Stromal cell of bone marrow (primary cell): ENCODE data around the gene EDN1.
A peak's percentile ranks its signal among the peaks of the same experiment; 100 is the strongest.
"Not testable (repeated sequence)": the region's sequence is repeated elsewhere in the genome, so short reads cannot be mapped to it uniquely, and the experiment has no call there.

ENCODE experiments used
- DNase-seq: peaks from one replicate; pipeline ENCODE4 v3.0.0-alpha.2; 2012; ENCODE audit warnings: low read depth

Gene EDN1

GRCh38 chr6:12327391-12327790, 37.2 kb downstream of the EDN1 start:
- DNase-seq, result no peak

GRCh38 chr6:12327988-12328387, 37.8 kb downstream of the EDN1 start:
- DNase-seq, result no peak

GRCh38 chr6:12328701-12329100, 38.5 kb downstream of the EDN1 start:
- no peak for DNase-seq

GRCh38 chr6:12331474-12331873, 41.3 kb downstream of the EDN1 start:
- DNase-seq, result no peak

GRCh38 chr6:12331951-12332749, 42.0 kb downstream of the EDN1 start:
- DNase-seq, result no peak

- DNase-seq, result not testable (repeated sequence)
These were observed 42.6 kb downstream of the EDN1 start for GRCh38 chr6:12332750-12333079.

- DNase-seq, result no peak
These were observed 43.0 kb downstream of the EDN1 start for GRCh38 chr6:12333128-12333527.

- no peak for DNase-seq
These were observed 44.5 kb downstream of the EDN1 start for GRCh38 chr6:12334526-12335130.

GRCh38 chr6:12335131-12335527, 45.0 kb downstream of the EDN1 start:
- DNase-seq, result no peak

GRCh38 chr6:12335717-12336116, 45.6 kb downstream of the EDN1 start:
- DNase-seq, result no peak

- DNase-seq, result no peak
These were observed 46.2 kb downstream of the EDN1 start for GRCh38 chr6:12336121-12336971.

- DNase-seq, result no peak
These were observed 48.9 kb downstream of the EDN1 start for GRCh38 chr6:12339022-12339421.

GRCh38 chr6:12339808-12340487, 49.8 kb downstream of the EDN1 start:
- DNase-seq, result no peak

GRCh38 chr6:12340488-12340818, 50.3 kb downstream of the EDN1 start:
- DNase-seq, result no peak

- DNase-seq, result no peak
These were observed 52.5 kb downstream of the EDN1 start for GRCh38 chr6:12342664-12343063.

GRCh38 chr6:12343122-12343439, 52.9 kb downstream of the EDN1 start:
- no peak for DNase-seq

- DNase-seq, result no peak
These were observed 53.4 kb downstream of the EDN1 start for GRCh38 chr6:12343440-12344162.

- no peak for DNase-seq
These were observed 54.1 kb downstream of the EDN1 start for GRCh38 chr6:12344296-12344695.

GRCh38 chr6:12344961-12345693, 55.0 kb downstream of the EDN1 start:
- DNase-seq, result no peak

- peak; percentile 18 for DNase-seq
These were observed 55.5 kb downstream of the EDN1 start for GRCh38 chr6:12345694-12346058.
